Fibroblast of villous mesenchyme (primary cell): ENCODE results near the gene MBOAT1. TPM values are rescaled to one million over a fixed set of nuclear protein-coding genes. Genes with fewer than 3 reads are reported as not detected.
A peak's percentile ranks its signal among the peaks of the same experiment; 100 is the strongest.

Experiments
- DNase-seq: peaks from one replicate; pipeline ENCODE4 v3.0.0-alpha.2; 2010; ENCODE audit warnings: low read depth
- H3K4me3 ChIP-seq: 2 replicates; pipeline ENCODE4 v1.5.1; 2011; ENCODE audit warnings: low read depth, mild to moderate bottlenecking, low read length
- total RNA-seq: library from RNA; depleted of rRNA; stranded (reverse); fragments of >200 nt; gene quantifications from 2 replicates; pipeline ENCODE4 v1.2.3, GENCODE V29; 2012
- TF ChIP-seq, protein P1 (sequence below): IDR thresholded peaks from 2 replicates; pipeline ENCODE4 v1.5.1; 2012; ENCODE audit warnings: low read depth, mild to moderate bottlenecking, low read length; ENCODE audit not compliant: insufficient read depth

MBOAT1 gene
- total RNA-seq, 1 donor, result 22.9 TPM

DNA sequence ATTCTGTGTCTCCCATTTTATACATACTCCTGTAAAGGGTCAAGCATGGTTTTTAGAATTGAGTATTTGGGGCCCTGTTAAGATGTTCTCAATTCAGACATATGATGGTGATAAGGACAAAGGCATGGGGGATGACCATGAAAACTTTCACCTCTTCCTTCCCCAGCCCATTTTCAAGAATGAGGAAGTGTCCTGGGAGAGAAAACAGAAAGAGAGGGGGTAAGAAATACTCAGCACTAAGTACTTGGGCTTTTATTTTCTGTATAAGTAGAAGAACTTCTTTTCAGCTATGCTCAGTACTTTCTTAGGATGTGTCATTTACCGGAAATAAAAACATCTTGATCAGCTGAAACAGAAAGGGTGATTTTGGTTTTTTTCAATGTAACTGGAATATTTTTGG is 10.9 kb upstream of the MBOAT1 start:
- TF ChIP-seq, protein P1, sequence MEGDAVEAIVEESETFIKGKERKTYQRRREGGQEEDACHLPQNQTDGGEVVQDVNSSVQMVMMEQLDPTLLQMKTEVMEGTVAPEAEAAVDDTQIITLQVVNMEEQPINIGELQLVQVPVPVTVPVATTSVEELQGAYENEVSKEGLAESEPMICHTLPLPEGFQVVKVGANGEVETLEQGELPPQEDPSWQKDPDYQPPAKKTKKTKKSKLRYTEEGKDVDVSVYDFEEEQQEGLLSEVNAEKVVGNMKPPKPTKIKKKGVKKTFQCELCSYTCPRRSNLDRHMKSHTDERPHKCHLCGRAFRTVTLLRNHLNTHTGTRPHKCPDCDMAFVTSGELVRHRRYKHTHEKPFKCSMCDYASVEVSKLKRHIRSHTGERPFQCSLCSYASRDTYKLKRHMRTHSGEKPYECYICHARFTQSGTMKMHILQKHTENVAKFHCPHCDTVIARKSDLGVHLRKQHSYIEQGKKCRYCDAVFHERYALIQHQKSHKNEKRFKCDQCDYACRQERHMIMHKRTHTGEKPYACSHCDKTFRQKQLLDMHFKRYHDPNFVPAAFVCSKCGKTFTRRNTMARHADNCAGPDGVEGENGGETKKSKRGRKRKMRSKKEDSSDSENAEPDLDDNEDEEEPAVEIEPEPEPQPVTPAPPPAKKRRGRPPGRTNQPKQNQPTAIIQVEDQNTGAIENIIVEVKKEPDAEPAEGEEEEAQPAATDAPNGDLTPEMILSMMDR, result no peak
- H3K4me3 ChIP-seq, result no peak overlapping the region
- no peak for DNase-seq

DNA sequence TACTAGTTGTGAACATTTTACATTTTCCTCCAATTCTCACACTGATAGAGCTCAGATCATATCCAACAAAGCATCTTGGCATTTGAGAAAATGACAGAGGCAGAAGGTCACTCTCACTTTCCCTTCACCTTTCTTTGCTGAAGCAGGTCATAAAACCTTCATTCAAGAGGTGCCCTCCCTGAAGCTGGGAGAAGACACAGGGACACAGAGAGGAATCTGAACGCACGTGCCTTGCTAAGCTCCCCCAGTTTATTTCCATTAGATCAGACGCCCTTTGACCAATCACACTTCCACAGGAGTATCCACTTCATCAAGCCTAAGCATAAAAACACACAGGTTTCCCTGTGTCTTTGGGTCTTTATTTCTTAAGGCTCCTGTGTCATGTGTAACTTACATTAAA is 9.2 kb upstream of the MBOAT1 start:
- no peak for DNase-seq
- no peak overlapping the region for H3K4me3 ChIP-seq
- TF ChIP-seq, protein P1, result no peak

DNA sequence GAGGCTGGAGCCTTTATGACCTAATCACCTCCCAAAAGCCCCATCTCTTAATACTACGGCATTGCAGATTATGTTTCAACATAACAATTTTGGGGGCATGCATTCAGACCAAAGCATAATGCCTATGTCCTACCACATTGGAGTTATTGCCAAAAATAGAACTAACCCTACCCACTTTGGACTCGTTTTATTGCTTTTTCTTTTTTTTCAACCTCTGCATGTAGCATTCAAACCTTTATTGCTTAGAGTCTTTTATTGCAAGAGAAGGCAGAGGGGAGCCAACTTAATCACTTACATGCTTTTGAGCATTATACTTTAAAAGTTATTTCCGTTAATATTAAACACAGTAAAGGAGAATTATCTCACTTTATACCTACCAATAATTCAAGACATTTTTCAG is 8.1 kb upstream of the MBOAT1 start:
- TF ChIP-seq, protein P1, result no peak
- DNase-seq, result no peak
- H3K4me3 ChIP-seq, result no peak overlapping the region

DNA sequence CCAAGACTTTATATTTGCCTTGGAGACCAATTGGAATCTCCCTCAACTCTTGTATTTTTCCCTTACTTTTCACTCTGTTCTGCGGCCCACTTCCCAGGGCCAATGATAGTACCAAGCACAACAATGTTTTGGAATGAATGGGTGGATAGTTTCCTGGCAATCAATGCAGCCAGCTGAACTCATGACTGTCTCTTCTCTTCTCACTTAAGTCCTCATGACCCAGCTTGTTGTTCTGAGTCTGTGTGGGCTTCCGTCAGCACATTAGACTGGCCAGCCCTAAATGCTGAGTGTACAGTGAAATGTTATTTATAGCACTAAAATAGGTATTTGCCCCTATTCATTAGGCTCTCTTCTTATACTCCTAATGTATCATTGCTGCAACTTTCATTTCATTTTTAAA is 5.6 kb upstream of the MBOAT1 start:
- no peak overlapping the region for H3K4me3 ChIP-seq
- no peak for DNase-seq
- TF ChIP-seq, protein P1, result no peak

DNA sequence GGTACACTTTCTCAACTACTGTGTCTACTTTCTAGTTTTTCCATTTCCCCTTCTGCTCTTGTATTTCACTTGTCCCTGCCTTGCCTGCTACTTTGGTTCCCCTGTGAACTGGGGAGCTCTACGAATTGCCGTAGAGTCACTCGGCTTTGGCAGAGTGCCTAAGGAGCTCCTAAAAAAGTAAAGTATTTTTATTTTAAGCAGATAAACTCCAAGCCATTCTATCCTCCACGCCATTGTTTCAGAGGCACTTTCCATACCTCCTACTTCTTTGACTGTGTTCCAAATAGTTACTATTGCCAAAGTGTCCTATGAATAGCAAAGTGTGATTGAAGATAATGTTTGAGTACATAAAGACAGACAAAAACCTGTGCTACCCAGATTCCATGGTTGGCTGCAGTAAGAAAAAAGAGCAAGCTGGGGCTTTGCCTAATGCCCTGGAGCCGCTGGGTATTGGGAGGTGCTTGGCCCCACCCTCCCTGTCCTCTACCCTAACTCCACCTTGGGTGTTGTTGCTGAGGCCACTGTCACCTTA is 5.1 kb upstream of the MBOAT1 start:
- TF ChIP-seq, protein P1, result no peak
- H3K4me3 ChIP-seq, result no peak overlapping the region
- no peak for DNase-seq

DNA sequence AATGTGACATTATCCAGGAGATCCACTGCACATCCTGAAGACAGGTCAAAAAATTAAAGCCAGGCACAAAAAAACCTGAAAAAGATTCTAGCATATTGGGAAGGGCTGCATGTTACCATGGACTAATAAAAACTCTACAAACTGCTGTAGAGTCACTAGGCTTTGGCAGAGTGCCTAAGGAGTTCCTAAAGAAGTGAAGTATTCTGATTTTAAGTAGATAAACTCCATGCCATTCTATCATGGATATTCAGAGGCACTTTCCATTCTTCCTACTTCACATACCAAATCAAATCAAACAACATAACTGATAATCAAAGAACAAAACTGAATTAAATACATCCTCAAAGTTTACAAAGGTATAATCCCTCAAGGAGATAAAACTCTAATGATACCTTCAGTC is 3.0 kb upstream of the MBOAT1 start:
- no peak overlapping the region for H3K4me3 ChIP-seq
- no peak for DNase-seq
- TF ChIP-seq, protein P1, result no peak

DNA sequence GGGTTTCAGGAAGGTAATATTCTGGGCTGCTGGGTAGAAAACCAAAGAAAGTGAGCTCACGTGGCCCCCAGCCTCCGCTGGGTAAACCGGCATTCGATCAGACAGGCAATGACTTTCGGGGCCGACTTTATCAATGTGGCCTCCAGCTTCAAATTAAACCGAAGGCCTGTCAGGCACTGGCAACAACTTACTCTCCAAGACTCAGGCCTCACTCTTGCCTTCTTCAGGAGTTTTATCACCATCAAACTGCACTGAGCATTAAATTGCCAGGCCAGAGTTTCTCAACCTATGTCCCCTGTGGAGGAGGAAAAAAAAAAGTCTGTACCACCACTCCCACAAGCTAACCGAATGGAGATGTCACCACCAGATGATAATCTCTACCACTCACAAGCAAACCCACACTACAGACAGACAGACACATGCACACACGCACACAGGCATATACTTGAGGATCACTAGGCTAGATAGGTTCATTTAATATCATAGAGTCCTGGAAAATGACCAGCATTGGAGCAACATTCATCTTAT is 1.1 kb upstream of the MBOAT1 start:
- TF ChIP-seq, protein P1, result no peak
- peak overlapping the region; percentile 86 for H3K4me3 ChIP-seq
- no peak for DNase-seq
